NCI-H1092 (cell line): Measurements from ENCODE around the gene WDR13.
"Not testable (repeated sequence)": the region's sequence is repeated elsewhere in the genome, so short reads cannot be mapped to it uniquely, and the experiment has no call there.

Experiments
- DNase-seq: peaks from one replicate; lab custom pipeline; 2025; lab: John Stamatoyannopoulos, UW

The WDR13 gene

GRCh38 chrX:48595929-48596328 is 1.4 kb upstream of the WDR13 start:
- no peak for DNase-seq

- no peak for DNase-seq
These were observed 1.3 kb downstream of the WDR13 start for GRCh38 chrX:48598614-48599013.

- DNase-seq: no peak
These were observed 2.0 kb downstream of the WDR13 start for GRCh38 chrX:48599341-48599740.

- DNase-seq: no peak
These were observed 2.9 kb downstream of the WDR13 start for GRCh38 chrX:48600226-48600625.

- no peak for DNase-seq
These were observed 4.6 kb downstream of the WDR13 start for GRCh38 chrX:48601741-48602394.

- no peak for DNase-seq
These were observed 7.4 kb downstream of the WDR13 start for GRCh38 chrX:48604701-48605100.

- no peak for DNase-seq
These were observed 8.8 kb downstream of the WDR13 start for GRCh38 chrX:48606091-48606490.

GRCh38 chrX:48611703-48612102 is 14.4 kb downstream of the WDR13 start:
- no peak for DNase-seq

GRCh38 chrX:48613502-48614160 is 16.3 kb downstream of the WDR13 start:
- DNase-seq: no peak

- no peak for DNase-seq
These were observed 19.3 kb downstream of the WDR13 start for GRCh38 chrX:48616576-48616975.

GRCh38 chrX:48617542-48618340 is 20.4 kb downstream of the WDR13 start:
- DNase-seq: no peak

GRCh38 chrX:48626401-48627298 is 29.4 kb downstream of the WDR13 start:
- no peak for DNase-seq

GRCh38 chrX:48631376-48632090 is 34.2 kb downstream of the WDR13 start:
- peak; percentile 93 for DNase-seq

- DNase-seq: no peak
These were observed 34.9 kb downstream of the WDR13 start for GRCh38 chrX:48632207-48632606.

GRCh38 chrX:48636301-48636700 is 39.0 kb downstream of the WDR13 start:
- no peak for DNase-seq

GRCh38 chrX:48636776-48637175 is 39.5 kb downstream of the WDR13 start:
- DNase-seq: no peak

GRCh38 chrX:48645669-48646068 is 48.4 kb downstream of the WDR13 start:
- no peak for DNase-seq

- peak; percentile 28 for DNase-seq
These were observed 51.1 kb downstream of the WDR13 start for GRCh38 chrX:48648336-48648751.

- DNase-seq: no peak
These were observed 51.8 kb downstream of the WDR13 start for GRCh38 chrX:48649102-48649501.

- not testable (repeated sequence) for DNase-seq
These were observed 54.8 kb downstream of the WDR13 start for GRCh38 chrX:48652055-48652579.

GRCh38 chrX:48654746-48655145 is 57.5 kb downstream of the WDR13 start:
- not testable (repeated sequence) for DNase-seq
